H1 (cell line): ENCODE data around the gene ASF1A. TPM values are rescaled to one million over a fixed set of nuclear protein-coding genes. Genes with fewer than 3 reads are reported as not detected.

ENCODE experiments used
- ASH2L ChIP-seq: fragments of 200-600, 300-600 bp; sonication (generic); IDR thresholded peaks from one replicate; pipeline ENCODE4 v1.7.1; 2017; ENCODE audit warnings: low read length
- CBX5 ChIP-seq: fragments of 300-800, 300-1000 bp; sonication (generic); IDR thresholded peaks from 2 replicates; pipeline ENCODE4 v1.7.1; 2016; ENCODE audit warnings: antibody characterized with exemption, low read length, low read depth
- CHD2 ChIP-seq: IDR thresholded peaks from 2 replicates; pipeline ENCODE4 v1.6.1; 2012; ENCODE audit warnings: low read length, improper control_type of control experiment
- NRF1 ChIP-seq: IDR thresholded peaks from 2 replicates; pipeline ENCODE4 v1.6.1; 2011; ENCODE audit warnings: mild to moderate bottlenecking, low read depth, low read length, improper control_type of control experiment
- TAF1 ChIP-seq: IDR thresholded peaks from 2 replicates; pipeline ENCODE4 v1.6.1; 2011; ENCODE audit warnings: mild to moderate bottlenecking, low read depth, low read length
- TAF7 ChIP-seq: optimal IDR thresholded peaks from 2 replicates; pipeline ENCODE3; 2011; ENCODE audit warnings: low read depth, mild to moderate bottlenecking, inconsistent platforms, low read length, moderate library complexity, borderline replicate concordance
- TCF12 ChIP-seq: IDR thresholded peaks from 2 replicates; pipeline ENCODE4 v1.6.1; 2011; ENCODE audit warnings: low read depth, mild to moderate bottlenecking, low read length
- YY1 ChIP-seq: IDR thresholded peaks from 2 replicates; pipeline ENCODE4 v1.6.1; 2011; ENCODE audit warnings: low read depth, mild to moderate bottlenecking, low read length
- ZNF274 ChIP-seq: IDR thresholded peaks from 2 replicates; pipeline ENCODE4 v1.7.0; 2012; ENCODE audit warnings: low read length, borderline replicate concordance; ENCODE audit errors: extremely low read depth
- polyA plus RNA-seq, 7 experiments: library from polyadenylated mRNA; depleted of rRNA in 3 of 7; stranded (reverse) in 5 of 7; unstranded in 2 of 7; fragments of >200 nt in 5 of 7; fragments of 200-250 nt in 2 of 7; gene quantifications; 1 replicate in 5 of 7; 2 replicates in 1 of 7; 4 replicates in 1 of 7; pipeline versions ENCODE4 v1.2.1 to v1.2.3, GENCODE V29; 2011 to 2013; ENCODE audit warnings: missing spikeins in 2 of 7, mixed read lengths in 2 of 7
- total RNA-seq: library from RNA; stranded (reverse); fragmentation: NEBNext Ultra II Directional; extraction: Animal tissue kit (Norgen Biotek cat#: 25700); gene quantifications from 2 replicates; pipeline ENCODE4 v1.2.1, GENCODE V29; 2021

ASF1A gene
- total and polyA plus RNA-seq, 2 of the 8 experiments (the other 6 are each of a cell fraction or from before 2014, with no cell fraction given) = 11.4 to 50.2 TPM

DNA sequence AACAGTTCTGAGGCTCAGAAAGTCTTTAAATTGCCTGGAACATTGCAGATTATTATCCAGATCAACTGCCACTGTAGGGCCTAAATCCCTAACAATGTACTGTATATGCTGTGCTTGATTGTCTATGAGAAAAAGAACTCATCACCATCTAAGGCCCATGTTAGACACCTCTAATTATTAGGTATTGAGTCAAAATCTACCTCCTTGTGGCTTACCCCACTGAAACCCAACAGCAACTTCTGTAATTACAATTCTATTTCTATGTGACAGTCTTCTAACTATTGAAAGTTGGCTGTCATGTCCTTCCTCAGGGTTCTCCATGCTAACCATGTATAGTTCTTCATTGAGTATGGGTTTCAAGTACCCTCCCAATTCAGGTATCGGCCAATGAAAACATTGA, 27.1 kb downstream of the ASF1A start (continued):
- TF ChIP-seq YY1 (no peak), ZNF274 (no peak), CBX5 (no peak), TAF1 (no peak), TAF7 (no peak), NRF1 (no peak), CHD2 (no peak), ASH2L (no peak), TCF12 (no peak)
